Hepatocyte (in vitro differentiated cells): ENCODE data around the gene TMEM238L.

ENCODE experiments used
- CTCF ChIP-seq: fragments of 200-600 bp; sonication (generic); IDR thresholded peaks from 2 replicates; pipeline ENCODE4 v1.5.1; 2016; ENCODE audit warnings: antibody characterized with exemption, mild to moderate bottlenecking; ENCODE audit not compliant: poor library complexity
- EZH2 ChIP-seq: fragments of 200-600 bp; sonication (generic); IDR thresholded peaks from 2 replicates; pipeline ENCODE4 v1.6.1; 2016; ENCODE audit warnings: antibody characterized with exemption, mild to moderate bottlenecking, borderline replicate concordance

GRCh38 chr17:10821054-10821453 lies 17.2 kb upstream of the TMEM238L start:
- TF ChIP-seq CTCF = no peak
- TF ChIP-seq EZH2 = no peak
